ENCODE results near the gene PARP8.

- TF ChIP-seq, protein P1, sequence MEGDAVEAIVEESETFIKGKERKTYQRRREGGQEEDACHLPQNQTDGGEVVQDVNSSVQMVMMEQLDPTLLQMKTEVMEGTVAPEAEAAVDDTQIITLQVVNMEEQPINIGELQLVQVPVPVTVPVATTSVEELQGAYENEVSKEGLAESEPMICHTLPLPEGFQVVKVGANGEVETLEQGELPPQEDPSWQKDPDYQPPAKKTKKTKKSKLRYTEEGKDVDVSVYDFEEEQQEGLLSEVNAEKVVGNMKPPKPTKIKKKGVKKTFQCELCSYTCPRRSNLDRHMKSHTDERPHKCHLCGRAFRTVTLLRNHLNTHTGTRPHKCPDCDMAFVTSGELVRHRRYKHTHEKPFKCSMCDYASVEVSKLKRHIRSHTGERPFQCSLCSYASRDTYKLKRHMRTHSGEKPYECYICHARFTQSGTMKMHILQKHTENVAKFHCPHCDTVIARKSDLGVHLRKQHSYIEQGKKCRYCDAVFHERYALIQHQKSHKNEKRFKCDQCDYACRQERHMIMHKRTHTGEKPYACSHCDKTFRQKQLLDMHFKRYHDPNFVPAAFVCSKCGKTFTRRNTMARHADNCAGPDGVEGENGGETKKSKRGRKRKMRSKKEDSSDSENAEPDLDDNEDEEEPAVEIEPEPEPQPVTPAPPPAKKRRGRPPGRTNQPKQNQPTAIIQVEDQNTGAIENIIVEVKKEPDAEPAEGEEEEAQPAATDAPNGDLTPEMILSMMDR (IDR thresholded peaks at IDR 0.05), result no peak
- no peak for TF ChIP-seq POLR2A (IDR thresholded peaks at IDR 0.05)
Observed at GRCh38 chr5:50854082-50854481, 187.6 kb downstream of the PARP8 start.
